H1 (cell line): ENCODE results near the gene SLC26A6. TPM values are rescaled to one million over a fixed set of nuclear protein-coding genes. Genes with fewer than 3 reads are reported as not detected.

Experiments used
- CTCF ChIA-PET: fragments of 300-600 bp; sonication (Branson Sonifier 250); formaldehyde crosslinking; loops from one replicate; lab custom pipeline; 2021; ENCODE audit not compliant: partially characterized antibody; lab: Charles Lee
- POLR2A ChIA-PET: fragments of 300-600 bp; sonication (Branson Sonifier 250); formaldehyde crosslinking; loops from one replicate; lab custom pipeline; 2021; ENCODE audit warnings: inconsistent platforms; ENCODE audit not compliant: partially characterized antibody; lab: Charles Lee
- DNase-seq, 2 experiments: peaks; one replicate each; pipeline versions ENCODE4 v3.0.0 to v3.0.0-alpha.2; 2010 to 2022; ENCODE audit warnings: low spot score in 2 of 2, low read depth in 1 of 2, mixed read lengths in 1 of 2
- FAIRE-seq: peaks from 2 replicates; lab custom pipeline; 2011; peaks lifted over from hg19 to GRCh38; lab: Jason Lieb, UNC
- H2AFZ ChIP-seq: 2 replicates; pipeline ENCODE4 v1.8.1; 2012; ENCODE audit warnings: low read length, inconsistent platforms
- H2AK5ac ChIP-seq: 2 replicates; pipeline ENCODE4 v1.6.1; 2013; ENCODE audit warnings: low read depth, low read length
- H2BK120ac ChIP-seq: replicated peaks from 2 replicates; pipeline ENCODE3; 2013; ENCODE audit warnings: low read depth, low read length, inconsistent platforms
- H2BK12ac ChIP-seq: 2 replicates; pipeline ENCODE4 v1.6.1; 2013; ENCODE audit warnings: low read depth, low read length
- H2BK15ac ChIP-seq: 2 replicates; pipeline ENCODE4 v1.6.1; 2013; ENCODE audit warnings: low read length
- H2BK20ac ChIP-seq: 2 replicates; pipeline ENCODE4 v1.6.1; 2013; ENCODE audit warnings: low read length
- H2BK5ac ChIP-seq: 2 replicates; pipeline ENCODE4 v1.6.1; 2013; ENCODE audit warnings: low read depth, low read length
- H3K14ac ChIP-seq: 2 replicates; pipeline ENCODE4 v1.6.1; 2013; ENCODE audit warnings: inconsistent platforms; ENCODE audit not compliant: insufficient read length
- H3K18ac ChIP-seq: 2 replicates; pipeline ENCODE4 v1.6.1; 2013; ENCODE audit warnings: low read length; ENCODE audit errors: extremely low read depth
- H3K23ac ChIP-seq: 2 replicates; pipeline ENCODE4 v1.6.1; 2013; ENCODE audit warnings: inconsistent platforms; ENCODE audit not compliant: insufficient read length
- H3K23me2 ChIP-seq: 2 replicates; pipeline ENCODE4 v1.6.1; 2013; ENCODE audit warnings: low read depth, low read length
- H3K27ac ChIP-seq: 2 replicates; pipeline ENCODE4 v1.6.1; 2011; ENCODE audit warnings: low read depth, low read length, inconsistent platforms
- H3K27me3 ChIP-seq, 4 experiments: replicated peaks in 1 of 4; 1 replicate in 1 of 4; 2 replicates in 3 of 4; pipeline versions ENCODE4 v1.6.1 to v1.8.1; 2011 to 2013; ENCODE audit warnings: low read length in 3 of 4, mild to moderate bottlenecking in 3 of 4, inconsistent platforms in 2 of 4, mixed read lengths in 2 of 4, moderate library complexity in 1 of 4; ENCODE audit not compliant: control insufficient read depth in 3 of 4, insufficient read depth in 3 of 4; ENCODE audit errors: extremely low read depth in 1 of 4
- H3K36me3 ChIP-seq, 4 experiments: 2 replicates each; pipeline versions ENCODE4 v1.6.1 to v1.8.1; 2011 to 2013; ENCODE audit warnings: mild to moderate bottlenecking in 4 of 4, low read length in 3 of 4, moderate library complexity in 2 of 4, control low read depth in 1 of 4, inconsistent platforms in 1 of 4; ENCODE audit not compliant: insufficient read depth in 4 of 4, control insufficient read depth in 2 of 4
- H3K4ac ChIP-seq: replicated peaks from 2 replicates; pipeline ENCODE3; 2013; ENCODE audit warnings: low read length, low read depth, mixed read lengths, inconsistent platforms; ENCODE audit not compliant: insufficient read length
- H3K4me1 ChIP-seq, 4 experiments: replicated peaks in 1 of 4; 1 replicate in 1 of 4; 2 replicates in 3 of 4; pipeline versions ENCODE4 v1.6.1 to v1.8.1; 2011 to 2013; ENCODE audit warnings: low read length in 3 of 4, inconsistent platforms in 2 of 4, mixed read lengths in 1 of 4; ENCODE audit not compliant: insufficient read depth in 4 of 4, control insufficient read depth in 3 of 4
- H3K4me2 ChIP-seq, 2 experiments: 2 replicates each; pipeline versions ENCODE4 v1.6.1 to v1.8.1; 2011 to 2013; ENCODE audit warnings: low read depth in 2 of 2, low read length in 2 of 2, control low read depth in 1 of 2, inconsistent platforms in 1 of 2, mild to moderate bottlenecking in 1 of 2; ENCODE audit not compliant: insufficient read depth in 1 of 2
- H3K4me3 ChIP-seq, 4 experiments: fragments of 200-600, 300-600 bp in 1 of 4; sonication (generic), shearing (Covaris generic), sonication (Bioruptor Twin) in 1 of 4; 2 replicates each; pipeline versions ENCODE4 v1.5.1 to v1.8.1; 2011 to 2016; ENCODE audit warnings: low read length in 4 of 4, low read depth in 3 of 4, control low read depth in 2 of 4, inconsistent platforms in 2 of 4, mild to moderate bottlenecking in 2 of 4, mixed read lengths in 1 of 4, moderate library complexity in 1 of 4; ENCODE audit not compliant: insufficient read depth in 2 of 4; ENCODE audit errors: extremely low read depth in 1 of 4
- H3K56ac ChIP-seq: replicated peaks from 2 replicates; pipeline ENCODE3; 2013; ENCODE audit warnings: low read depth, mild to moderate bottlenecking, mixed read lengths, low read length, inconsistent platforms; ENCODE audit not compliant: insufficient read length
- H3K79me1 ChIP-seq: 2 replicates; pipeline ENCODE4 v1.6.1; 2013; ENCODE audit warnings: low read depth, low read length, control low read depth
- H3K79me2 ChIP-seq, 2 experiments: 2 replicates each; pipeline versions ENCODE4 v1.6.1 to v1.8.1; 2012 to 2013; ENCODE audit warnings: low read length in 2 of 2, mild to moderate bottlenecking in 2 of 2, inconsistent platforms in 1 of 2; ENCODE audit not compliant: insufficient read depth in 2 of 2, control insufficient read depth in 1 of 2
- H3K9ac ChIP-seq, 4 experiments: replicated peaks in 1 of 4; 1 replicate in 1 of 4; 2 replicates in 3 of 4; pipeline versions ENCODE4 v1.6.1 to v1.8.1; 2011 to 2013; ENCODE audit warnings: low read depth in 3 of 4, low read length in 3 of 4, control low read depth in 2 of 4, mild to moderate bottlenecking in 2 of 4, moderate library complexity in 2 of 4, inconsistent platforms in 1 of 4; ENCODE audit errors: extremely low read depth in 1 of 4
- H3K9me3 ChIP-seq, 2 experiments: 2 replicates each; pipeline versions ENCODE4 v1.6.1 to v1.8.1; 2012 to 2013; ENCODE audit warnings: mild to moderate bottlenecking in 2 of 2, moderate library complexity in 2 of 2, control low read depth in 1 of 2, inconsistent platforms in 1 of 2, low read depth in 1 of 2, low read length in 1 of 2, mixed read lengths in 1 of 2; ENCODE audit not compliant: insufficient read depth in 2 of 2
- H4K20me1 ChIP-seq, 2 experiments: replicated peaks in 1 of 2; 2 replicates each; pipeline versions ENCODE3 to v1.8.1; 2011 to 2013; ENCODE audit warnings: inconsistent platforms in 2 of 2, low read length in 2 of 2, mild to moderate bottlenecking in 1 of 2; ENCODE audit not compliant: insufficient read depth in 2 of 2, control insufficient read depth in 1 of 2
- H4K5ac ChIP-seq: 2 replicates; pipeline ENCODE4 v1.6.1; 2013; ENCODE audit warnings: low read length, low read depth, mixed read lengths, inconsistent platforms; ENCODE audit not compliant: insufficient read length
- H4K8ac ChIP-seq: 2 replicates; pipeline ENCODE4 v1.8.0; 2013; ENCODE audit warnings: mild to moderate bottlenecking, moderate library complexity, low read length, inconsistent platforms; ENCODE audit not compliant: insufficient read depth; ENCODE audit errors: extremely low read depth
- H4K91ac ChIP-seq: replicated peaks from 2 replicates; pipeline ENCODE3; 2013; ENCODE audit warnings: low read length, mixed read lengths, inconsistent platforms; ENCODE audit not compliant: insufficient read length
- ASH2L ChIP-seq: fragments of 200-600, 300-600 bp; sonication (generic); IDR thresholded peaks from one replicate; pipeline ENCODE4 v1.7.1; 2017; ENCODE audit warnings: low read length
- BACH1 ChIP-seq: IDR thresholded peaks from 2 replicates; pipeline ENCODE4 v1.6.1; 2012; ENCODE audit warnings: low read length, improper control_type of control experiment
- CBX5 ChIP-seq: fragments of 300-800, 300-1000 bp; sonication (generic); IDR thresholded peaks from 2 replicates; pipeline ENCODE4 v1.7.1; 2016; ENCODE audit warnings: antibody characterized with exemption, low read length, low read depth
- CTBP2 ChIP-seq: IDR thresholded peaks from 2 replicates; pipeline ENCODE4 v1.7.0; 2011; ENCODE audit warnings: borderline replicate concordance, mild to moderate bottlenecking, moderate library complexity, mixed read lengths, low read length; ENCODE audit not compliant: insufficient read depth, insufficient read length
- EP300 ChIP-seq, 2 experiments: IDR thresholded peaks; 1 replicate in 1 of 2; 2 replicates in 1 of 2; pipeline ENCODE4 v1.6.1; 2011 to 2012; ENCODE audit warnings: low read depth in 2 of 2, low read length in 2 of 2, mild to moderate bottlenecking in 2 of 2, borderline replicate concordance in 1 of 2, inconsistent platforms in 1 of 2, moderate library complexity in 1 of 2
- FOSL1 ChIP-seq: IDR thresholded peaks from 2 replicates; pipeline ENCODE4 v1.6.1; 2011; ENCODE audit warnings: mild to moderate bottlenecking, low read depth, low read length, moderate library complexity; ENCODE audit not compliant: insufficient read depth
- GABPA ChIP-seq: IDR thresholded peaks from 2 replicates; pipeline ENCODE4 v1.6.1; 2011; ENCODE audit warnings: mild to moderate bottlenecking, low read length, moderate library complexity, borderline replicate concordance; ENCODE audit not compliant: insufficient read depth
- GTF2F1 ChIP-seq: IDR thresholded peaks from 2 replicates; pipeline ENCODE4 v1.6.1; 2012; ENCODE audit warnings: low read depth, low read length, improper control_type of control experiment, borderline replicate concordance
- KDM1A ChIP-seq: fragments of 200-600, 300-600 bp; sonication (generic); IDR thresholded peaks from 2 replicates; pipeline ENCODE4 v1.7.1; 2016; ENCODE audit warnings: mild to moderate bottlenecking, low read length, borderline replicate concordance
- MAFK ChIP-seq: IDR thresholded peaks from 2 replicates; pipeline ENCODE4 v1.6.1; 2012; ENCODE audit warnings: low read depth, mild to moderate bottlenecking, improper control_type of control experiment, low read length
- TAF1 ChIP-seq: IDR thresholded peaks from 2 replicates; pipeline ENCODE4 v1.6.1; 2011; ENCODE audit warnings: mild to moderate bottlenecking, low read depth, low read length
- WGBS, 2 experiments: shearing (Covaris generic) in 1 of 2; methylation state at CpG; one replicate each; pipeline versions ENCODE4 v1.1.6 to v1.1.7; 2013 to 2015; ENCODE audit warnings: low lambda C conversion rate in 2 of 2, mixed read lengths in 2 of 2, inconsistent platforms in 1 of 2, low coverage in 1 of 2, missing lambda C conversion rate in 1 of 2; ENCODE audit not compliant: insufficient replicate concordance in 2 of 2, insufficient coverage in 1 of 2, insufficient read length in 1 of 2; ENCODE audit errors: extremely low coverage in 1 of 2, missing lambda C conversion rate in 1 of 2; 5-methylcytosine and 5-hydroxymethylcytosine counted together
- polyA plus RNA-seq, 7 experiments: library from polyadenylated mRNA; depleted of rRNA in 3 of 7; stranded (reverse) in 5 of 7; unstranded in 2 of 7; fragments of >200 nt in 5 of 7; fragments of 200-250 nt in 2 of 7; gene quantifications; 1 replicate in 5 of 7; 2 replicates in 1 of 7; 4 replicates in 1 of 7; pipeline versions ENCODE4 v1.2.1 to v1.2.3, GENCODE V29; 2011 to 2013; ENCODE audit warnings: missing spikeins in 2 of 7, mixed read lengths in 2 of 7
- total RNA-seq: library from RNA; stranded (reverse); fragmentation: NEBNext Ultra II Directional; extraction: Animal tissue kit (Norgen Biotek cat#: 25700); gene quantifications from 2 replicates; pipeline ENCODE4 v1.2.1, GENCODE V29; 2021
- TF ChIP-seq, protein P1 (sequence below): IDR thresholded peaks from 2 replicates; pipeline ENCODE4 v1.6.1; 2011; ENCODE audit warnings: low read length, improper control_type of control experiment

Gene SLC26A6
- total and polyA plus RNA-seq, 2 of the 8 experiments (the other 6 are each of a cell fraction or from before 2014, with no cell fraction given) = 50.4 to 58.0 TPM

DNA sequence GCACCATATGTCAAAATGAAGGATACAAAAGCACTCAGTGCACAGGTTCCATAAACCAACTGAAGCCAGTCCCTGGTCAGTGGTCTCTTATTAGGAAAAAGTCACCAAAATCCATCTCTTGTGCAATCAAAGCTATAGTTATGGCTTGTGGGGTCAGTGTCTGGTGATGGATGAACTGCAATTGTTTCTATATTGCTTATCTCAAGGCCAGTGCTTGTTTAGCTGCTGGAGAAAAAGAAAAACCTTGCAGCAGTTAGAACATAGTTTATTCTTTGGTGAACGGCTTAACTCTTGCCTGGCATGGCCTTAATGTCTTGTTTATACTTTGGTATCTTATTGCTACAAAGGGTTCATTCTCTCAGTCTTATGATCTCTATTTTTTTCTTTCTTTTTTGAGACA is 23.0 kb downstream of the SLC26A6 start:
- Histone ChIP-seq H3K27ac (no peak overlapping the region), H4K20me1 (peaks cover 0 to 3% of the 10 kb centered on the region in 2 experiments), H3K4me1 (peaks cover 0 to 2% (median under 1%) of the 10 kb centered on the region in 4 experiments; a peak in 2 of 7 replicates), H4K5ac (no peak overlapping the region), H2BK120ac (no peak overlapping the region), H3K79me2 (peaks cover 6 to 17% of the 10 kb centered on the region in 2 experiments), H2BK15ac (no peak overlapping the region), H3K4ac (no peak overlapping the region), H4K91ac (no peak overlapping the region), H2BK20ac (no peak overlapping the region), H3K23ac (no peak overlapping the region), H3K18ac (no peak overlapping the region), H3K4me2 (no peak overlapping the region), H3K4me3 (no peak overlapping the region), H2AK5ac (no peak overlapping the region), H2AFZ (no peak overlapping the region), H3K9me3 (no peaks in the 10 kb centered on the region), H3K14ac (no peak overlapping the region), H3K23me2 (peaks cover 4% of the 10 kb centered on the region; the same call in 1 of the 2 replicates), H3K56ac (no peak overlapping the region), H3K36me3 (peaks cover 0 to 12% (median 0%) of the 10 kb centered on the region in 4 experiments; a peak in 2 of 8 replicates), H2BK5ac (no peak overlapping the region), H3K27me3 (no peaks in the 10 kb centered on the region), H2BK12ac (no peak overlapping the region), H3K9ac (no peak overlapping the region), H4K8ac (no peak overlapping the region), H3K79me1 (no peaks in the 10 kb centered on the region; the same call in 1 of the 2 replicates)
- ChIA-PET CTCF (interaction anchor here (1.2 to 4.8 kb wide), 7 partner anchors 9 to 212 kb away, joined by 3 to 23 read pairs (median 4); partner anchors contain the start of genes SLC26A6 and TMEM89), POLR2A (interaction anchor here (1.0 to 5.0 kb wide), 8 partner anchors 10 to 76 kb away, joined by 3 to 75 read pairs (median 6); partner anchors contain the start of genes CELSR3, SLC26A6 and TMEM89)
- DNase-seq = no peak
- 100% methylated on average over 1 of the region's 1 CpG; no CpG with 5 or more reads in 1 of the 2 experiments for WGBS, 2 experiments
- no peak for FAIRE-seq
- TF ChIP-seq, protein P1, sequence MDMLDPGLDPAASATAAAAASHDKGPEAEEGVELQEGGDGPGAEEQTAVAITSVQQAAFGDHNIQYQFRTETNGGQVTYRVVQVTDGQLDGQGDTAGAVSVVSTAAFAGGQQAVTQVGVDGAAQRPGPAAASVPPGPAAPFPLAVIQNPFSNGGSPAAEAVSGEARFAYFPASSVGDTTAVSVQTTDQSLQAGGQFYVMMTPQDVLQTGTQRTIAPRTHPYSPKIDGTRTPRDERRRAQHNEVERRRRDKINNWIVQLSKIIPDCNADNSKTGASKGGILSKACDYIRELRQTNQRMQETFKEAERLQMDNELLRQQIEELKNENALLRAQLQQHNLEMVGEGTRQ = no peak
- TF ChIP-seq ASH2L = no peak
- no peak for TF ChIP-seq TAF1
- TF ChIP-seq FOSL1 = no peak
- TF ChIP-seq GTF2F1 = no peak
- TF ChIP-seq EP300 (IDR thresholded peaks at IDR 0.05; ENCODE audit: borderline replicate concordance in 1 of 2, low read depth in 2 of 2, low read length in 2 of 2) = no peak
- TF ChIP-seq BACH1 = no peak
- TF ChIP-seq CBX5 = no peak
- no peak for TF ChIP-seq CTBP2
- TF ChIP-seq KDM1A = no peak
- TF ChIP-seq GABPA = no peak
- TF ChIP-seq MAFK = no peak
